HG02973 (cell line): ENCODE measurements around the gene PRR23E.

Experiments used
- ATAC-seq: cut with Tn5 transposase; IDR thresholded peaks from one replicate; pipeline ENCODE4 v1.9.1; 2021; ENCODE audit warnings: moderate library complexity; ENCODE audit not compliant: unreplicated experiment

PRR23E gene

DNA sequence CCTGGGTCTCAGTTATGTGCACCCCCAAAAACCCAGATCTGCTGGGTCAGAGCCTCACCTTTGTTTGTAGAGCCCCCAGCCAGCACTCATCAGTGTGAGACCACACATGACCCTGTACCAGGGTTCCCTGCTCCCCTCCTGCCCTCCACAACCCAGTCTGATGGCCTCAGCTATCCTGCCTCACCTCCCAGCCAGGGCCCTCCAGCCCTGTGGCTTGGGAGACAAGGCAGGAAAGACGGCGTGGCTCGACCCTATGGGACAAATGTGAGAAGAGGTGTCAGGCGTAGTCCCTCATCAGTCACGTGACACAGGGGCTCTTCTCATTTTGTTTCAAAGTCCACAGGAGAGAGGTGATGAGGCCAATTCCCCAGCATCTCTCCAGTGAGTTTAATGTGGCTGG is 28.3 kb upstream of the PRR23E start:
- ATAC-seq = no peak

- no peak for ATAC-seq
Observed at GRCh38 chr3:127165036-127165435, 27.9 kb upstream of the PRR23E start.

DNA sequence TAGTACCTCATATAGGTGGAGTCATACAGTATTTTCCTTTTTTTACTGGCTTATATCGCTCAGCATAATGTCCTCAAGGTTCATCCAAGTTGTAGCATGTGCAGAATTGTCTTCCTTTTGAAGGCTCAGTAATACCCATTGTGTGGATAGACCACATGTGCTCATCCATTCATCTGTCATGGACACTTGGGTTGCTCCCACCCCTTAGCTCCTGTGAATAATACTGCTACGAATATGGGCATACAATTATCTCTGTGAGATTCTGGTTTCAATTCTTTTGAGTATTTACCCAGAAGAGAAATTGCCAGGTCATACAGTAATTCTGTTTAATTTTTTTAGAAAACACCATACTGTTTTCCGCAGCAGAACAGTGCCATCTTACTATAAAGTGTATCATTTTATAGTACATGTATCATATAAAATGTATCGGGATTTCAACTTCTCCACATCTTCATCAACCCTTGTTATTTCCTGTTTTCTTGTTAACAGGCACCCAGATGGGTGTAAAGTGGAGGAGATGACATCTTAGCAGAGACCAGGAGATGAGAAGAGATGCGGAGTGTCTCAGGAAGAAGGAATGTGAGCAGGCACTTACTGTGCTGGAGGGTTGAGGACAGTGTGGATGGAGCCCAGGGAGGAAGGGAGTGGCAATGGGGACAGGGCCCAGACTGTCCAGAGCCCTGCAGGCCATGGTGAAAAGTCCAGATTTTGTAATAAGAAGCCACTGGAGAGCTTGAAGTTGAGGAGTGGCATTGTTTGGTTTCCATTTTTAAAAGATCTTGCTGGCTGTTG is 27.0 kb upstream of the PRR23E start:
- ATAC-seq = no peak

- no peak for ATAC-seq
Observed at GRCh38 chr3:127166501-127167065, 26.3 kb upstream of the PRR23E start.

- ATAC-seq = no peak
Observed at GRCh38 chr3:127167315-127168043, 25.5 kb upstream of the PRR23E start.

- ATAC-seq = no peak
Observed at GRCh38 chr3:127168271-127168670, 24.7 kb upstream of the PRR23E start.

DNA sequence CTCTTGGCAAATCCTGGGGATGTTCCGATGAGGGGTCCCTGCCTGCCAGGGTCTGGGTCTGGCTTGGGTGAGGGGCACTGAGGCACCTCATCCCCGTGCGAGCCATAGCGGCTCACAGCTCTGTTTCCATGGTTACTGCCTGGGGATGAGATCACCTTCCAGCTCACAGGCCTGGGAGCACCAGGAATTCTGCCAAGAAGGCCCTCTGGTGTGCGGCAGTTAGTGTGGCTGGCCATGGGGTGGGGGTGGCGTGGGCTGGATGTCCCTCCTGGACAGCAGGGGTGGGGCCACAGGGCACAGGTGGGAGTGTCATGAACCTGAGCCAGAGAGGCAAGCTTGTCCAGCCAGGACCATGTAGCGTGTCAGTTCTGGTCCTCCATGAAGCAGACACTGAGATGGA is 22.1 kb upstream of the PRR23E start:
- no peak for ATAC-seq

DNA sequence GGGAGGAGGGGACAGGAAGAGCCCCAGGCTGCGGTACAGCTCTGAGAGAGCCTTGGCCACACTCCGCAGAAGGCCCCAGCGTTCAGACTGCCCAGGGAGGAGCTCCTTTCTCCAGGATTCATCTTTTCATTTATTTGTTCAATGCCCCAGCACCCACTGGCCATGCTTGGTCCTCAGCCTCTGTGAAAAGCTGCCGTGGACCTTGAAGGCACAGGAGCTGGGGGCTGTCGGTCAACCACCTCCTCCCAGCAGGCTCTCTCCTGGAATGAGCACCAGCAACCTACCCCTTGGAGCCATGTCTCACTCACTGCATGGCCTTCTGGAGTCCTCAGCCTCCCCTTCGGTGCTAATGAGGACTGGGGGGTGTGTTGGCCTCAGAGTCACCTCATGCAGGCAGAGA is 21.6 kb upstream of the PRR23E start:
- no peak for ATAC-seq

DNA sequence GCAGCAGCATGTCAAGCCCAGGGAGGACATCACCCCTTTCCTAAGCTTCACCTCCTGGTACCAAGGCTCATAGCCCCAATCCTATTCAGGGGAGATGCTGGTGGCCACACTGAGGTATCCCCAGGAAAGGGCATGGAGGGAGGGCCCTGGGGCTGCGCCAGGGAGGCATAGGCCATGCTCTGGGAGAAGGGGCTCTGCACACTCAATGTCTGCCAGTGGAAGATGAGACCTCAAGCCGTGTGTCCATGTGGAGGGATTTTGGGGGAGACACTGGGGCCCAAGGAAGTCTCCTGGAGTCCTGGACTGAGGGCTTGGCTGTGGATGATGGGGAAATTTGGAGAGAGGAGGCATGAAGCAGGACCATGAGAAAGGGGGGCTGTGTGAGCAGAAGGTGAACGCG is 21.2 kb upstream of the PRR23E start:
- ATAC-seq = no peak

DNA sequence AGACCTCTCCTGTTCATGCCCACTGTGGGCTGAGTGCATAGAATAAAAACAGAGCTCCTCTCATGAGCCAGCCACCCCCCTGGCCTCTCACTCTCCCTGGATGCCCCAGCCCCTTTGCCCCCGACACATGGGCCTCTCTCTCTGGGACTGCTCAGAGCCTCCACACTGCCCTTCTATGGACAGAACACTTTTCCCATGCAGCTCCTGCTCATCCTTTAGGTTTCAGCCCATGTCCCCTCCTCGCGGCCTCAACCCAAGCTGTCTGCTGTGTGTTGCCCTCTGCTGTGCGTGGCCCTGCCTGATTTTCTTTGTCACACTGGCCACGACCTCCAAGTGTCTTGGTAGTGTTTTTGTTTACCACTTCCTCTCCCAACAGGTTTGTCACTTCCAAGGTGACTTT is 20.7 kb upstream of the PRR23E start:
- no peak for ATAC-seq

DNA sequence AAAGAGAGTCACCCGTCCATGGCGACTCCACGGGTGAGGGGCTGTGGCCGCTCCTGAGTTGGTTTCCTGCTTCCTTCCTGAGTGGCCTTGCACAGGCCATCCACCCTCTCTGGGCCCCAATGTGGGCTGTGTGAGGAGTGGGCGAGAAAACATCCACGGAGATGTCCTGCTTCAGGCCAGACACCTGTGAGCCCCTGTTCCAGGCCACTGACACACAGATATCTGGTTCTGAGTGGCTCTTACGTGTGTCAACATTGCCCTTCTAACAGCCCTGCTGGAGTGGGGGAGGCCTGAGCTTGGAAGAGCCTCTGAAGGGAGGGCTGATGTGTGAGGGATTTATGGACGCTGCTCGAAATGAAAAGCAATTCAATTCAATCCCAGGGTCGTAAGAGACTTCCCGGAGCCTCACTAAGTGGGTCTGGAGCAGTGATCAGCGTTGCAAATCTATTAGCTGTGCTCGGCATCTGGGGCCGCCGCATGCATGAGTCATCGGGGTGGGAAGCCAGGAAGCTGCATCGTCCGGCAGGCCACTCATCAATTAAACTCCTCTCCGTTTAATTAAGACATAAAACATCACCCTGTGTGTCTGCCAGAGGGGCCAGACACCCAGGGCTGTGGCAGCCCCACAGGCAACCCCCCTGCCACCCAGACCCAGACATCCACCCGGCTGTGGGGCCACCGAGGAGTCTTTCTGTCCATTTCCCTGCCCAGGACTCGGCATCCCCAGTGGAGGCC is 20.0 kb upstream of the PRR23E start:
- ATAC-seq = no peak

DNA sequence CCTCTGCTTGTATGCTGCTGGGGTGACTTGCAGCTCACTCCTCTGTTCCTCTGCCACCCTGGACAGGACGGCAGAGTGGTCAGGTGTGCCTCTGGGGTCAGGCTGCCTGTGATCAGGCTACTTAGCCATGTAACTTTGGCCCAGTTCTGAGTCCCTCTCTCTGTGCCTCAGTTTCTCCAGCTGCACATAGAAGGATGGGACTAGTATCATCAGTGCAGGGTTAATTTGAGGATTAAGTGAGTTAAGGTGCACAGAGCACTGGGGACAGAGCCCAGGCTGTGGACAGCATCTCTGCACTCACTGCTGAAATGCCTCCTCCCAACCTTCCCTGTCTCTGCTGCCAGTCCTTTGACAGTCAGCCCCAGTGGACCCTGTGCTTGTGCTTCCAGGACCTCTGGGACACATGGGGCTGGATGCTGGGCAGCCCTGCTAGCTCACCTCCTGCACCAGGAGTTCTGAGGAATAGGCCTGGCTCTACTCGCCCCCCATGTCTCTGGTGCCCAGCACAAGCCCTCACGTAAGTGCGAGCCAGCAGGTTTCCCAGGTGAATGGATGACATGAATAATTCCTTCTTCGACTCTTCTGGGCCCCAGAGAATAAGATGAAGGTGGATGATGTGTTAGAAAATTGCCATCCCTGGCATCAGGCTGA is 19.3 kb upstream of the PRR23E start:
- no peak for ATAC-seq

GRCh38 chr3:127174284-127174683 is 18.6 kb upstream of the PRR23E start:
- no peak for ATAC-seq

DNA sequence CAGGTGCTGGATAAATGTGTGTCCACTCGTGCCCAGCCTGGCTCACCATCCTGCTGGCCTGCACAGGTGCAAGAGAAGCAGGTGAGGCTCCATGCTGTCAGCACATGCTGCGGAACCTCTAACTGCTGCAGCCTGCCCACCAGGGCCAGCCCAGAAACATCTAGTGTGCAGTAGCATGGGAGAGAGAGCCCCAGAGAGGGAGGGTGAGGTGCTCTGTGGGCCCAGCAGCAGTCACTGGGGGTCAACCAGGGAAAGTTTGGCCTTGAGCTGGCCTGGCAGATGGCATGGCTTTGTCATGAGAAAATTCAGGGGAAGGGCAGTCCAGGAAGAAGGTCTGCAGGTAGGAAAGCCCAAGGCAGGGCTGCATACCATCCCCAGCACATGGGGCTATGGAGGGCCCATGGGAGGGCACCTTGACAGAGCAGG is 18.2 kb upstream of the PRR23E start:
- ATAC-seq = no peak

DNA sequence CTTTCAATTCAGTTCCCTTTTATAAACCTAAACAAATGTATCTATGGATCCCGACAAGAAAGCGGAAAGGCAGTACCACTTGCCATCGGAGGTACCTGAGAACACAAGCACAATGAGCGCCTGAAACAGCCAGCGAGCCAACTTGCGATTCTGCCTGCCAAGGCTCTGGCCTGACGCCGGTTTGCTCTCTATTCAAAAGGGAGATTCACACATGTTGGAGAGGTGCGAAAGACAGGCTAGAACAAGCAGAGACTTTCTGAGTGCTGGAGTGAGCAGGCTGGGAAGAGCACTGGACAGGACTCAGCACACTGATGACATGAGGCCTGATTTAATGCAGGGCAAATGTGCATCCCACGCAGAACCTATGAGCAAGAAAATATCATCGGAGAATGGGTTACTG is 17.7 kb upstream of the PRR23E start:
- ATAC-seq = no peak

GRCh38 chr3:127177226-127177625 is 15.7 kb upstream of the PRR23E start:
- ATAC-seq = no peak

DNA sequence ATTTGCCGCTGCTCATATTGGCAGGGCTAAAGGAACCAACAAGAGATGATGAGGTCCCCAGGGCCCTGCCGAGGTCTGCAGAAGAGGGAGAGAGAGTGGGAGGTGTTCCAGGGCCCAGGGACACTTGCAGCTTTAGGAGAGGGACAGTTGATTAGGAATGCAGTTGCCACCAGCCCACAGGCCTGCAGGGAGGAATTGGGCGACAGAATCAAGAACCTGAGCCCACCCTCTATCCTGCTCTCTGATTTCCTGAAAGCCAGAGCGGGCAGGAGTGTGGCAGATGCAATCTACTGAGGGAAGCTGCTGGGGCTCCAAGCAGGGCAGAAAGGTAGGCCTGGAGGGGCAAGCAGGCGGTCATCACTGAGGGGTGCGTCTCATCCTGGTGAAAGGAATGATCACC is 12.1 kb upstream of the PRR23E start:
- ATAC-seq = no peak

DNA sequence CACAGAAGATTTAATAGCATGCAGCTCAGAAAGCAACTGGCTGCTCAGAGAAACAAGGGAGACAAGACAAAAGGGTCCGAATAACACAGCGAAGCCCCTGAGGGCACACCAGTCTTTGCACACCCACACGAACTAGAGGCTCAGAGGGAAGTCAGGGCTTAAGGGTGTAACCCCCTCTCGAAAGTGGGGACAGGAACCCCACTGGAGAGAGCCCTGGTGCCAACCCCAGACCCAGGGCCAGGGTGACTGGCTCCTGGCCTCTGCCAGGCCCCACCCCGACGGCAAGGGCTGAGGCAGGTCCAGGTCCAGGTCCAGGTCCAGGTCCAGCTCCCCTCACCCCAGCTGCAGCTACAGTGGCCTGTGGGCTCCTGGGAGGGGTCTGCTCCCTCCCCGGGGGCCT is 10.5 kb upstream of the PRR23E start:
- ATAC-seq = no peak

- ATAC-seq = no peak
Observed at GRCh38 chr3:127182848-127183714, 9.8 kb upstream of the PRR23E start.
